Hepatic stellate cell (primary cell): Measurements from ENCODE around the gene CENPW.

ENCODE experiments used
- DNase-seq: peaks from one replicate; pipeline ENCODE4 v3.0.0; 2011; ENCODE audit warnings: low spot score

Gene CENPW

GRCh38 chr6:126373344-126373743, 33.4 kb downstream of the CENPW start:
- no peak for DNase-seq

GRCh38 chr6:126374372-126374771, 34.5 kb downstream of the CENPW start:
- no peak for DNase-seq

GRCh38 chr6:126376682-126377081, 36.8 kb downstream of the CENPW start:
- no peak for DNase-seq

DNA sequence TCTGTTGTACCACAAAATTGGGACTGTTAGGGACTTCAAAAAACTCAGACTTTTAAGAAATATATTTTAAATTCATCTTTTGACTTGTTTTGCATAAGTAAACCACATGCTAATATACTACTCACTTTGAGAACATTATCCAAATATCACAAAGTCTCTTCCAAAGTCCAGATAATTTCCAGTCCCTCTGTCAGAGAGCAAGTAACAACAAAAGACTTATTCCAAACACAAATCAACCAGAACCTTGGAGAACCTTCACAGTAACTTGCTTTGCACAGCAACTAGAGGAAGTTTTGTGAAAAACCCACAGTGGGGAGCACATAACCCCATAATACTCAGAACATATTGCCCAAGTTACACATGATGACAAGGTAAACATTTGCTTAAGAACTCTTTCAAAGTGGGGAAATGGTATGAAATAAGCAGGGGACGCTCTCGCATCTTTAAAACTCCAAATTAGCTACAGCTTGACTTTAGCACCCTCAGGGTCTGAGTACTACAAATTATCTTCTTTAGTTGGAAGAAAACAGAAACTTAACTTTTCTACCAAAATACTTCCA, 37.8 kb downstream of the CENPW start:
- no peak for DNase-seq

DNA sequence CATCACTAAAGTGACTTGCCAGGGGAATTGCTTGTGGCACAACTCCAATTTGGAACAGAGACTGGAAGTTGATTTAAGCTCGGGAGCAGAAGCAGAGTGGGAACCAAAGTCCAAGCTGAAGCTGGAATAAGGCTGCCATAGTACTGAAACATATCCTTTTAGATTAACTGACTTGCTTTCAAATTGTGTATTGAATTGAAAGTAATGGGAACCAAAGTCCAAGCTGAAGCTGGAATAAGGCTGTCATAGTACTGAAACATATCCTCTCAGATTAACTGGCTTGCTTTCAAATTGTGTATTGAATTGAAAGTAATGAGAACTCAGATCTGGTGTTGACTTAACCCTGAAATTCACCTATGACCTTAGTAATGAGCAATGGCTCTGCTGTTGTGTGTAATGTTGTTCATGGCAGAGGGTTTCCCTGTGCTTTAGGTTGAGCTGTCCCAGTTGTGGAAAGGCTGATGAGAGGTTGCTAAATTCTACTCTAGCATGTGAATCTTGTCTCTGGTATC, 40.2 kb downstream of the CENPW start:
- no peak for DNase-seq

DNA sequence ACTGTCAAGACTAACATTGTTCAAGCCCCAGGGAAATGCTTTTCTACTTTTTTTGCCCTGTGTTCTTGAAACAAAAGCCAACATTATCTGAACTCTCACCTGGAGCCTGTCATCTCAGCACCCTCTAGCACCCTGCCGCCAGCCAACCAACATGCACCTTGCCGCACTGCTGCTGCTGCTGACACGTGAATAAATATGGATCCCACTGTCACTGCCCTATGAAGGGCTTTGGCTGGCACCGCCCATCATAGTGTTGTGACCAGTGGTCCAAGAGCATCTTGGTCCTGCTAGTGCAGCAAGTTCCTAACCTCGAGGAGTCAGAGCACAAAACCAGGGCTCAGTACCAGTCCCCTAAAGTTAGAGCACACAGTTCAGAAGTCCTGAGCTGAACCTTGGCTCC, 41.6 kb downstream of the CENPW start:
- DNase-seq = no peak

- DNase-seq = no peak
These were observed 43.3 kb downstream of the CENPW start for GRCh38 chr6:126383203-126383602.

DNA sequence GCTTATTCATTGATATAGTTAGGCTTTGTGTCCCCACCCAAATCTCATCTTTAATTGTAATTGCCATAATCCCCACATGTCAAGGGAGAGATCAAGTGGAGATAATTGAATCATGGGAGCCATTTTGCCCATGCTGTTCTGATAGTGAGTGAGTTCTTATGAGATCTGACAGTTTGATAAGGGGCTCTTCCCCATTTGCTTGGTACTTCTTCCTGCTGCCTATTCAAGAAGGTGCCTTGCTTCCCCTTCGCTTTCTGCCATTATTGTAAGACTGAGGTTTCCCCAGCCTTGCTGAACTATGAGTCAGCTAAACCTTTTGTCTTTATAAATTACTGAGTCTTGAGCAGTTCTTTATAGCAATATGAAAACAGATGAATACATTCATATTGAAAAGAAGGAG, 45.6 kb downstream of the CENPW start:
- no peak for DNase-seq

DNA sequence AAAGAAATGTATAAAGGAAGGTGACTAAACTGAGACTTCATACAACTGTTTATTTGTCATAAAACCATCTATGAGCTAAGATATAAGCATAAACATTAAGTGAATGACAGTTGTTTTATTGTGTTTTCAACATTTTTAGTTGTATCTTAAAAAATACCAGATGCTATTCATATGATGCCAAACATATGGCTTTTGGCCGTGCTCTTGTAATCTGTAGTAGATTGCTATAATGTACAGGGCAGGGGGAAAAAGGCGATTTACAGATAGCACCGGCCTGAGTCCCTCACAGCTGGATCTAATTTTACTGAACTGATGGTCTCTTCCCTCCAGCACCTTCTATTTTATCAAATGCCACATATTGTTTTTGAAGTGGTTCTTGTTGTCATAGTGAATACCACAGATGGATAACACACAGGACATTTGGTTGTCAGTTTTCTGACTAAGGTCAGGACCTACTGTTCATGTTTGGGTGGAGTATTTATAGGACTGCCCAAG, 48.2 kb downstream of the CENPW start:
- no peak for DNase-seq

DNA sequence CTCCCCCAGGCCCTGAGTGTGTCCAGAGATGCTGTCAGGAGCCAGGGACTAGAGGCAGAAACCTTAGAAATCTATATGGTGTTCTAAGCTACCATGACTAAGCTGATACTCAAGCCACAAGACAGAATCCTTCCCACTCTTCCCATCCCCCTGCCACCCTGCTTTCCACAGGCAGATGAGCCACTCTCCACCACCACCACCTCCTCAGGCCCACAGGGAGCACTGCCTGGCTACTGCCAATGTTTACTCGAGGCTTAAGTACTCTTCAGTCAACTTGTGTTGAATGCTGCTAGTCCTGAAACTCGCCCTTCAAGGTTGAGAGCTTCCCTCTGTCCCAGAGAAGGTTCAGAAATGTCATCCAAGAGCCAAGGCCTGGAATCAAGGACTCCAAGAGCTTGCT, 56.2 kb downstream of the CENPW start:
- DNase-seq = no peak
